Activated naive CD8-positive, alpha-beta T cell treated with anti-CD3 and anti-CD28 coated beads, Interleukin-2, amount 10 ng/mL, durations not matched to agents 7 days and 5 days (primary cell): ENCODE measurements around the gene CEP350. TPM values are rescaled to one million over a fixed set of nuclear protein-coding genes. Genes with fewer than 3 reads are reported as not detected.

Source experiments
- ATAC-seq: fragments of 150-1000 bp; cut with Tn5 transposase; one replicate; pipeline ENCODE4 v1.10.0; 2021; ENCODE audit warnings: low read depth, moderate library complexity
- POLR2A ChIA-PET: fragments of 350-600 bp; sonication (Branson Sonifier 250); formaldehyde crosslinking; loops from one replicate; lab custom pipeline; 2021; ENCODE audit warnings: antibody characterized with exemption; lab: Charles Lee
- DNase-seq: peaks from one replicate; pipeline ENCODE4 v3.0.0; 2021
- H3K27ac Mint-ChIP-seq: one replicate; pipeline ENCODE4 v1.8.0; 2022; ENCODE audit warnings: mild to moderate bottlenecking, mixed read lengths
- H3K27me3 Mint-ChIP-seq: one replicate; pipeline ENCODE4 v1.8.0; 2022; ENCODE audit warnings: mild to moderate bottlenecking, moderate library complexity, mixed read lengths
- H3K36me3 Mint-ChIP-seq: one replicate; pipeline ENCODE4 v1.8.0; 2021; ENCODE audit warnings: mild to moderate bottlenecking, mixed read lengths
- H3K4me1 Mint-ChIP-seq: one replicate; pipeline ENCODE4 v1.8.0; 2021; ENCODE audit warnings: mixed read lengths
- H3K4me3 Mint-ChIP-seq: one replicate; pipeline ENCODE4 v1.8.0; 2022; ENCODE audit warnings: mild to moderate bottlenecking, moderate library complexity, mixed read lengths
- H3K9me3 Mint-ChIP-seq: one replicate; pipeline ENCODE4 v1.8.0; 2021; ENCODE audit warnings: mixed read lengths
- total RNA-seq, 2 experiments: library from RNA; stranded (reverse); gene quantifications; one replicate each; pipeline ENCODE4 v1.2.3, GENCODE V29; 2021

CEP350 gene
- total RNA-seq, 2 experiments from 2014 or later = 63.4 to 73.6 TPM

- no peak overlapping the region for H3K4me3 Mint-ChIP-seq
- ATAC-seq (no peak), DNase-seq (no peak)
- peaks cover under 1% of the 10 kb centered on the region for H3K4me1 Mint-ChIP-seq
- H3K9me3 Mint-ChIP-seq = no peaks in the 10 kb centered on the region
- POLR2A ChIA-PET = no interaction called here
- no peak overlapping the region for H3K27ac Mint-ChIP-seq
- H3K27me3 Mint-ChIP-seq = peaks cover 39% of the 10 kb centered on the region
- H3K36me3 Mint-ChIP-seq = no peaks in the 10 kb centered on the region
Observed at GRCh38 chr1:180136968-180137356, 182.4 kb downstream of the CEP350 start.

GRCh38 chr1:180137776-180138175 lies 183.2 kb downstream of the CEP350 start:
- POLR2A ChIA-PET = no interaction called here

GRCh38 chr1:180141381-180141934 lies 186.8 kb downstream of the CEP350 start:
- Mint-ChIP-seq H3K4me3 (no peak overlapping the region), H3K27me3 (peaks cover 21% of the 10 kb centered on the region), H3K27ac (no peak overlapping the region), H3K4me1 (no peaks in the 10 kb centered on the region), H3K36me3 (no peaks in the 10 kb centered on the region), H3K9me3 (no peaks in the 10 kb centered on the region)
- ATAC-seq = no peak
- POLR2A ChIA-PET = interaction anchor here (0.5 kb wide), 1 partner anchor 8 kb away, joined by 6 read pairs; no protein-coding TSS in a partner anchor
- no peak for DNase-seq

More at GRCh38 chr1:180137776-180138175, 183.2 kb downstream of the CEP350 start:
- H3K9me3 Mint-ChIP-seq = no peaks in the 10 kb centered on the region
- DNase-seq (no peak), ATAC-seq (no peak)
- H3K27me3 Mint-ChIP-seq = peaks cover 34% of the 10 kb centered on the region
- H3K27ac Mint-ChIP-seq = no peak overlapping the region
- H3K4me1 Mint-ChIP-seq = no peaks in the 10 kb centered on the region
- H3K36me3 Mint-ChIP-seq = no peaks in the 10 kb centered on the region
- no peak overlapping the region for H3K4me3 Mint-ChIP-seq

DNA sequence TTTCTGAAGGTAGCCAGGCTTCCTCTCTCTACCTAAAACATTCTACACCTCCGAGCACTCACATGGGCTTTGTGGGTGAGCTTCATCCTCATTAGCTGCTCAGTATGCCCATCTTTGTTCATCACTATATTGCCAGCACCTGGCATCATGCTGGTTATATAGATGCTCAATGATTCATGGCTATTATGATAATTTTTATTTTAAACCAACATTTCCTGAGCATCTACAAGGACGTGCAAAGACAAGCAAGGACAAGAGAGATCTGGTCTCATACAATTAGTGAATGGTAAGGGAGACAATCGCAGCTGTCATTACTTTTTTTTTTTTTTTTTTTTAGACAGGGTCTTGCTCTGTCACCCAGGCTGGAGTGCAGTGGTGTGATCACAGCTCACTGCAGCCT lies 188.7 kb downstream of the CEP350 start:
- ATAC-seq = no peak
- no peak for DNase-seq
- POLR2A ChIA-PET = no interaction called here
- H3K9me3 Mint-ChIP-seq = no peaks in the 10 kb centered on the region
- H3K4me3 Mint-ChIP-seq = no peak overlapping the region
- H3K27me3 Mint-ChIP-seq = peaks cover 15% of the 10 kb centered on the region
- H3K4me1 Mint-ChIP-seq = no peaks in the 10 kb centered on the region
- no peaks in the 10 kb centered on the region for H3K36me3 Mint-ChIP-seq
- no peak overlapping the region for H3K27ac Mint-ChIP-seq

DNA sequence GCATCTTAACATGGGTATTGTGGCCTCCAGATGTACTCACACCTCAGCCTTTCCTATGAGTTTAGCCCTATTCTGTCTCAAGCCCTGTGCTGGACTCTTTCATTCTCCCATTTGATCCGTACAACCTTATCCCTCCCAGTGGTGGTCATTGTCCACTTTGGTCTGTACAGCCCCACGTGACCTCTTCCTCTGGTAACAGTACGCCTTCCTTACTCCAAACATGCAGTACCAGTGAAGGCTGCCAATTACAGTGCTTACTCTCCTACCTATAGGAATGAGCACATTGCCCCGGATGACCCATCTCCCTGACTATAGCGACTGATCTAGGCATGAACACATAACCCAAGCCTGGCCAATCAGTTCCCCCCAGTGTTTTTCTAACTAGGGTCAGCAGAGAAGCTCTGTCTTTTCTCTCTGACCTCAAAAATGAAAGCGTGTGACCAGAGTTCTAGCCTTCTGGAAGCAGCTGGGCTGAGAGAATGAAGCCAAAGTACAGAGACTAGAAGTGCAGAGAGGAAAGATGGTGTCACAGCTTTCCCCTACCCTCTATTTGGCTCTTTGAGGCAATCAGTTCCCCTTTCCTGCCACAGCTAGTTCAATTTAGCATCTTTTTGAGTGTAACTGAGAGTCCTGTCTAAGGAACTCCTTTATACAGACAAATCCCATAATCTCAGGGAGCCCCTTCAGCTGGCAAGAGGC lies 190.2 kb downstream of the CEP350 start:
- Mint-ChIP-seq H3K27me3 (peaks cover 10% of the 10 kb centered on the region), H3K27ac (no peak overlapping the region), H3K4me1 (no peaks in the 10 kb centered on the region), H3K4me3 (no peak overlapping the region), H3K36me3 (no peaks in the 10 kb centered on the region), H3K9me3 (no peaks in the 10 kb centered on the region)
- ATAC-seq = no peak
- POLR2A ChIA-PET = interaction anchor here (1.4 kb wide), 1 partner anchor 10 kb away, joined by 6 read pairs; the partner anchor contains the start of gene QSOX1
- DNase-seq = no peak

- no peaks in the 10 kb centered on the region for H3K36me3 Mint-ChIP-seq
- H3K4me1 Mint-ChIP-seq = no peaks in the 10 kb centered on the region
- H3K27me3 Mint-ChIP-seq = peaks cover 10% of the 10 kb centered on the region
- ATAC-seq = no peak
- no peak overlapping the region for H3K4me3 Mint-ChIP-seq
- POLR2A ChIA-PET = interaction anchor here (1.4 kb wide), 1 partner anchor 9 kb away, joined by 6 read pairs; the partner anchor contains the start of gene QSOX1
- DNase-seq = no peak
- H3K27ac Mint-ChIP-seq = no peak overlapping the region
- H3K9me3 Mint-ChIP-seq = no peaks in the 10 kb centered on the region
Observed at GRCh38 chr1:180145446-180145845, 190.8 kb downstream of the CEP350 start.

GRCh38 chr1:180150982-180151381 lies 196.4 kb downstream of the CEP350 start:
- ATAC-seq (no peak), DNase-seq (no peak)
- H3K27me3 Mint-ChIP-seq = peaks cover 3% of the 10 kb centered on the region
- H3K27ac Mint-ChIP-seq = no peak overlapping the region
- H3K4me1 Mint-ChIP-seq = peaks cover 26% of the 10 kb centered on the region
- H3K4me3 Mint-ChIP-seq = no peak overlapping the region
- no peaks in the 10 kb centered on the region for H3K36me3 Mint-ChIP-seq
- no peaks in the 10 kb centered on the region for H3K9me3 Mint-ChIP-seq
- POLR2A ChIA-PET = no interaction called here

- H3K9me3 Mint-ChIP-seq = no peaks in the 10 kb centered on the region
- H3K36me3 Mint-ChIP-seq = no peaks in the 10 kb centered on the region
- H3K27ac Mint-ChIP-seq = no peak overlapping the region
- DNase-seq (no peak), ATAC-seq (no peak)
- POLR2A ChIA-PET = no interaction called here
- H3K4me1 Mint-ChIP-seq = peaks cover 31% of the 10 kb centered on the region
- peaks cover 3% of the 10 kb centered on the region for H3K27me3 Mint-ChIP-seq
- no peak overlapping the region for H3K4me3 Mint-ChIP-seq
Observed at GRCh38 chr1:180151508-180151907, 196.9 kb downstream of the CEP350 start.

GRCh38 chr1:180152588-180152987 lies 198.0 kb downstream of the CEP350 start:
- Mint-ChIP-seq H3K4me1 (peaks cover 34% of the 10 kb centered on the region), H3K4me3 (no peak overlapping the region), H3K9me3 (no peaks in the 10 kb centered on the region), H3K27me3 (peaks cover 3% of the 10 kb centered on the region), H3K27ac (no peak overlapping the region), H3K36me3 (no peaks in the 10 kb centered on the region)
- DNase-seq (no peak), ATAC-seq (no peak)
- POLR2A ChIA-PET = no interaction called here

GRCh38 chr1:180153032-180153431 lies 198.4 kb downstream of the CEP350 start:
- no peak for DNase-seq
- Mint-ChIP-seq H3K27ac (peak overlapping the region; percentile 34), H3K36me3 (peaks cover 2% of the 10 kb centered on the region), H3K27me3 (peaks cover under 1% of the 10 kb centered on the region), H3K4me1 (peaks cover 34% of the 10 kb centered on the region), H3K4me3 (peak overlapping the region; percentile 17), H3K9me3 (no peaks in the 10 kb centered on the region)
- no peak for ATAC-seq
- POLR2A ChIA-PET = interaction anchor here (0.9 kb wide), 1 partner anchor 270 kb away, joined by 3 read pairs; no protein-coding TSS in a partner anchor

DNA sequence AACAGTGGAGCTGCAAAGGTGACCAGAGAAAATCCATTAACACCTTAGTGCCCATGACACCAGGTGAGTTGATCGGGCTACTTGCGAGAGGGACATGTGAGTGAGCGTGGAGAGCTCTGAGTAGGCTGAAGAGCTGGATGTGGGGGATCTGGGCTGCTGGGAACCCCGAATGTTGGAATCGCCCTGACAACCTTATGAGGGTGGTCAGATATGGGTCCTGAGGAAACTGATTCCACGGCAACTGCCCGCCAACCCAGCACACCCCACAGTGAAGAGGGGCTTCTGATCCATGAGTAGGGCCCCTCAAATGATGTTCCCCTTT lies 199.4 kb downstream of the CEP350 start:
- Mint-ChIP-seq H3K4me3 (peak overlapping the region; percentile 97), H3K36me3 (peaks cover 5% of the 10 kb centered on the region), H3K27me3 (no peaks in the 10 kb centered on the region), H3K9me3 (no peaks in the 10 kb centered on the region), H3K4me1 (peaks cover 34% of the 10 kb centered on the region), H3K27ac (peak overlapping the region; percentile 92)
- no peak for DNase-seq
- POLR2A ChIA-PET = interaction anchor here (0.9 to 1.9 kb wide), 4 partner anchors 77 to 272 kb away, joined by 3 to 15 read pairs (median 6); partner anchors contain the start of genes CEP350 and TOR1AIP1
- ATAC-seq = no peak

GRCh38 chr1:180154325-180155181 lies 199.9 kb downstream of the CEP350 start, which contains the start of gene QSOX1:
Gene QSOX1, plus strand, starts transcription at chr1:180154869. Its CDS starts 39 bp downstream, at chr1:180154908.
- peak; percentile 92 for ATAC-seq
- DNase-seq = peak; percentile 91
- POLR2A ChIA-PET = interaction anchor here (0.8 to 1.9 kb wide), 5 partner anchors 9 to 272 kb away, joined by 4 to 15 read pairs (median 6); partner anchors contain the start of genes CEP350 and TOR1AIP1
- H3K36me3 Mint-ChIP-seq = peaks cover 5% of the 10 kb centered on the region
- H3K9me3 Mint-ChIP-seq = no peaks in the 10 kb centered on the region
- peak within 1 kb of the TSS; percentile 97 for H3K4me3 Mint-ChIP-seq
- peak within 1 kb of the TSS; percentile 92 for H3K27ac Mint-ChIP-seq
- no peaks in the 10 kb centered on the region for H3K27me3 Mint-ChIP-seq
- peaks cover 34% of the 10 kb centered on the region for H3K4me1 Mint-ChIP-seq

DNA sequence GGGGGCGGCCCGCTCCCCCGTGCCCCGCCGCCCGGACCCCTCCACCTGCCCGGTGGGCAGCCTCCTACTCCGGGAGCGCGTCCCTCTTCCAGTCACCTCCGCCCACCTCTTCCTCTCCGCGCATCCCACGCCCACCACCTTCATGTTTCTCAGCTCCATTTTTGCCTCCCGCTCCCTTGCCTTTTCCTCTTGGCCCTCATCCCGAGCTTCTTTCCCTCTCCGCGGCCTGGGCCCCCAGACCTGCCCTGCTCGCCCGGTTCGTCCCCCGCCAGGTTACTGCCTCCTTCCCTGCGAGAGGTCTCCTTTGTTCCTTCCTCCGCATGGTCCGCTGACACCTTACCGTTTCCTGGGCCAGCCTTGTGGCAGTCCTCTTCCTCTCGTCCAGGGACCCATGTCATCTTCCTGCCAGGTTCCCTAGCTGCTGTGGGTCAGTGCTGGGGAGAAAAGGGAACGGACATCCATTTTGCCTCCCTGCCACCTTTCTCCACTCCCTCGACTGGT lies 200.6 kb downstream of the CEP350 start:
- POLR2A ChIA-PET = interaction anchor here (0.8 to 1.9 kb wide), 5 partner anchors 10 to 273 kb away, joined by 4 to 15 read pairs (median 6); partner anchors contain the start of genes CEP350 and TOR1AIP1
- Mint-ChIP-seq H3K4me3 (peak overlapping the region; percentile 93), H3K4me1 (peaks cover 37% of the 10 kb centered on the region), H3K36me3 (peaks cover 5% of the 10 kb centered on the region), H3K27ac (peak overlapping the region; percentile 89), H3K27me3 (no peaks in the 10 kb centered on the region), H3K9me3 (no peaks in the 10 kb centered on the region)
- no peak for ATAC-seq
- no peak for DNase-seq
